SU-DHL-6 (cell line): ENCODE results near the gene EFCAB8.

Experiments used
- H2AFZ ChIP-seq: fragments of 200-600 bp; sonication (generic); 2 replicates; pipeline ENCODE4 v1.6.1; 2014; ENCODE audit warnings: low read depth, mild to moderate bottlenecking, moderate library complexity, mixed read lengths, antibody characterized with exemption, low read length; ENCODE audit not compliant: severe bottlenecking
- H3F3A ChIP-seq: fragments of 200-600 bp; shearing (Covaris generic); 2 replicates; pipeline ENCODE4 v1.6.0; 2016; ENCODE audit warnings: antibody characterized with exemption, mild to moderate bottlenecking; ENCODE audit not compliant: insufficient read depth
- H3K27ac ChIP-seq: fragments of 200-600 bp; sonication (generic); 2 replicates; pipeline ENCODE4 v1.5.1; 2016; ENCODE audit warnings: low read depth, mild to moderate bottlenecking, low read length, moderate library complexity, mixed read lengths
- H3K27me3 ChIP-seq: fragments of 200-600 bp; sonication (generic), shearing (Covaris generic); 2 replicates; pipeline ENCODE4 v1.6.0; 2014; ENCODE audit warnings: mild to moderate bottlenecking, low read length
- H3K36me3 ChIP-seq: fragments of 200-600 bp; sonication (generic); 2 replicates; pipeline ENCODE4 v1.6.1; 2014; ENCODE audit warnings: mild to moderate bottlenecking, low read length, mixed read lengths
- H3K4me2 ChIP-seq: fragments of 300-600, 200-600 bp; shearing (Covaris generic), sonication (generic); 2 replicates; pipeline ENCODE4 v1.6.0; 2014; ENCODE audit warnings: low read length, low read depth, mild to moderate bottlenecking; ENCODE audit not compliant: poor library complexity, severe bottlenecking
- H3K4me3 ChIP-seq: fragments of 200-600 bp; sonication (generic); 2 replicates; pipeline ENCODE4 v1.5.1; 2014; ENCODE audit warnings: antibody characterized with exemption, low read length, mild to moderate bottlenecking, mixed read lengths; ENCODE audit not compliant: insufficient read depth, poor library complexity, severe bottlenecking
- H3K79me2 ChIP-seq: fragments of 200-600 bp; sonication (generic); 2 replicates; pipeline ENCODE4 v1.6.1; 2014; ENCODE audit warnings: mild to moderate bottlenecking, low read length, moderate library complexity; ENCODE audit not compliant: insufficient read depth
- H3K9ac ChIP-seq: fragments of 200-600 bp; sonication (generic); 2 replicates; pipeline ENCODE4 v1.7.0; 2014; ENCODE audit warnings: mild to moderate bottlenecking, low read length
- H3K9me2 ChIP-seq: fragments of 200-600 bp; sonication (generic); replicated peaks from 2 replicates; pipeline ENCODE4 v1.6.1; 2014; ENCODE audit warnings: low read length; ENCODE audit not compliant: insufficient read depth
- H3K9me3 ChIP-seq: fragments of 200-600 bp; sonication (generic); 2 replicates; pipeline ENCODE4 v1.6.1; 2014; ENCODE audit warnings: low read length, mixed read lengths; ENCODE audit not compliant: insufficient read depth
- H4K20me1 ChIP-seq: fragments of 200-600 bp; sonication (generic); 2 replicates; pipeline ENCODE4 v1.6.1; 2014; ENCODE audit warnings: low read depth, mild to moderate bottlenecking, antibody characterized with exemption, low read length, moderate library complexity, mixed read lengths
- EZH2phosphoT487 ChIP-seq: fragments of 200-600 bp; sonication (generic), shearing (Covaris generic); conservative IDR thresholded peaks from 2 replicates; pipeline ENCODE4 v1.6.1; 2018; ENCODE audit warnings: mild to moderate bottlenecking, antibody characterized with exemption, low read length, moderate library complexity, mixed read lengths
- TF ChIP-seq, protein P1 (sequence below): fragments of 200-600 bp; sonication (generic); IDR thresholded peaks from one replicate; pipeline ENCODE4 v1.5.1; 2017; ENCODE audit warnings: antibody characterized with exemption, mild to moderate bottlenecking, low read length, moderate library complexity; ENCODE audit not compliant: insufficient read depth, poor library complexity, severe bottlenecking

EFCAB8 gene

DNA sequence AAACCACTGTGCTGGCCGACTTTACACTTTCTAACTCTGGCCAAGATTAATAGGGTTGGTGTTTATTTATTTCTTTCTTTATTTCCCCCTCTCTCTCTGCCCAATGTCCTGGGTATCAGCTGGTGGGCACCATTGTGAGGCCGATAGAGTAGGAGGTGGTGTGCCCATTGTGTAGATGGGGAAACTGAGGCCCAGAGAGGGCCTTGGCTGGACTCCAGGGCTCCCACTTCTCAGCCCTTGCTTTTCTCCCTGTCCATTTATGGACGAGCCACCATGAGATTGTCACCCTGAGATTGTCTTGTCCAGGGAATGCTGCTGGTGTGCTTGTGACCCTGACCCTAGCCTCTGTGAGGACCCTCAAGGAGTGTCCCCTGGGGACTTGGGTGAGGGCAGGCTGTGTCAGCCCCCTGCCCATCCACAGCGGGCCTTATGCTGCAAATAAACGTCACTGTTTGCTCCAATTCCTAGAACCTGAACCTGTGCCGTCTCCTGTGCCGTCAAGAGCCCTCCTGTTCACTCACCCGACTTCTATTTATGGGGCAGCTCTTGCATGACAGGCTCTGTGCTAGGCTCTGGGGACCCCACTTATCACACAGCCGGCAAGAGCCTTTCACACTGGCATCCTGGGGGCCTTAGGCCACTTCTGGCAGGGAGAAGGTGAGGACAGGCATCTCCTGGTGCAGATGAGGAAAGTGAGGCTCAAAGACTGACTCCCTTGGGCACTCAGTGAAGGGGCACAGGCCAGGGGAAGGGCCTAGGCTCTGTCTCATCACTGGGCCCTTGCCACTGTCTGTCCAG is 120.7 kb downstream of the EFCAB8 start:
- H4K20me1 ChIP-seq: no peaks in the 10 kb centered on the region
- H3K9me2 ChIP-seq: no peaks in the 10 kb centered on the region
- H3F3A ChIP-seq: no peaks in the 10 kb centered on the region
- H3K4me3 ChIP-seq: no peak overlapping the region
- no peaks in the 10 kb centered on the region for H3K9me3 ChIP-seq
- TF ChIP-seq EZH2phosphoT487: no peak
- TF ChIP-seq, protein P1, sequence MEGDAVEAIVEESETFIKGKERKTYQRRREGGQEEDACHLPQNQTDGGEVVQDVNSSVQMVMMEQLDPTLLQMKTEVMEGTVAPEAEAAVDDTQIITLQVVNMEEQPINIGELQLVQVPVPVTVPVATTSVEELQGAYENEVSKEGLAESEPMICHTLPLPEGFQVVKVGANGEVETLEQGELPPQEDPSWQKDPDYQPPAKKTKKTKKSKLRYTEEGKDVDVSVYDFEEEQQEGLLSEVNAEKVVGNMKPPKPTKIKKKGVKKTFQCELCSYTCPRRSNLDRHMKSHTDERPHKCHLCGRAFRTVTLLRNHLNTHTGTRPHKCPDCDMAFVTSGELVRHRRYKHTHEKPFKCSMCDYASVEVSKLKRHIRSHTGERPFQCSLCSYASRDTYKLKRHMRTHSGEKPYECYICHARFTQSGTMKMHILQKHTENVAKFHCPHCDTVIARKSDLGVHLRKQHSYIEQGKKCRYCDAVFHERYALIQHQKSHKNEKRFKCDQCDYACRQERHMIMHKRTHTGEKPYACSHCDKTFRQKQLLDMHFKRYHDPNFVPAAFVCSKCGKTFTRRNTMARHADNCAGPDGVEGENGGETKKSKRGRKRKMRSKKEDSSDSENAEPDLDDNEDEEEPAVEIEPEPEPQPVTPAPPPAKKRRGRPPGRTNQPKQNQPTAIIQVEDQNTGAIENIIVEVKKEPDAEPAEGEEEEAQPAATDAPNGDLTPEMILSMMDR: no peak
- no peak overlapping the region for H3K27ac ChIP-seq
- H3K27me3 ChIP-seq: no peaks in the 10 kb centered on the region
- no peak overlapping the region for H2AFZ ChIP-seq
- no peak overlapping the region for H3K4me2 ChIP-seq
- H3K36me3 ChIP-seq: no peaks in the 10 kb centered on the region
- H3K79me2 ChIP-seq: no peaks in the 10 kb centered on the region
- H3K9ac ChIP-seq: no peak overlapping the region

DNA sequence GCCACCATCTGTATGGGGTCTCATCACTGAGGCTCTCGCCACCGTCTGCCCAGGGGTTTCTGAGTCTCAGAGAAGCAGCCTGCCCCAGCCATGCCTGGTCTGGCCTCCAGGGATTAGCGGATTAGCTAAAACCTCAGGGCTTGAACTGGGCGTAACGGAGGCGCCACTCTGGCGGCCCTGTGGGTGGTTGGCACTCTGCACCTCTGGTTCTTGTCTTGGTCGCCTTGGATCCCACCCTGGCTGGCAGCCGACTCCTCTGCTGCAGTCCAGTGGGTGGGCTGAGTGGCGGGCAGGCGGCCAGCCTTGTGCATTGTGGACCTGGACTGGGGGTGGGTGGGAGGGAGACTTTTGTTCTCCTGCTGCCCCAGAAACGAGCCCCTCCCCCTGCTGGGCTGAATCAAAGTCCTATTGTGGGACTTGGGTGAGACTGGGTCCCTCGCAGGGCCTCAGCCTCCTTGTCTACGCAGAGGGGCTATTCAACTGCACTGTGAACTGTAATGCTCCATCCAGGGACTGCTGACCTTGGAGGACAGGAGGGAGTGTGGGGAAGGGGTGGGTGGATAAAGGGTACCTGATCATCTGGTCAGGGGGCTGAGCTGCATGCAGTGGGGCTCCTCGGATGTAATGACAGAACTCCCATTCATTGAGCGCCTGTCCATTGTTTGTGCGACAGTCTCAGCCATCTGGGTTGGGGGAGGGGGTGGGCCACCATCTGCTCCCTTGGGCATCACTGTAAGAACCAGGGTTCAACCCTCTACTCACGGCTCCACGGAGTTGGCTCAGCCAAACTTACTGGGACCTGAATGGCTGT is 121.6 kb downstream of the EFCAB8 start:
- TF ChIP-seq EZH2phosphoT487: no peak
- TF ChIP-seq, protein P1: no peak
- H3K4me3 ChIP-seq: no peak overlapping the region
- no peaks in the 10 kb centered on the region for H3K36me3 ChIP-seq
- no peaks in the 10 kb centered on the region for H3K9me3 ChIP-seq
- no peak overlapping the region for H3K4me2 ChIP-seq
- no peaks in the 10 kb centered on the region for H4K20me1 ChIP-seq
- H3F3A ChIP-seq: no peaks in the 10 kb centered on the region
- no peaks in the 10 kb centered on the region for H3K79me2 ChIP-seq
- no peaks in the 10 kb centered on the region for H3K9me2 ChIP-seq
- H3K9ac ChIP-seq: no peak overlapping the region
- no peak overlapping the region for H2AFZ ChIP-seq
- no peaks in the 10 kb centered on the region for H3K27me3 ChIP-seq
- H3K27ac ChIP-seq: no peak overlapping the region

GRCh38 chr20:32980990-32981389 is 122.3 kb downstream of the EFCAB8 start:
- no peaks in the 10 kb centered on the region for H3K9me3 ChIP-seq
- H3K27ac ChIP-seq: no peak overlapping the region
- H3K4me2 ChIP-seq: no peak overlapping the region
- H2AFZ ChIP-seq: no peak overlapping the region
- no peak overlapping the region for H3K4me3 ChIP-seq
- H3K36me3 ChIP-seq: no peaks in the 10 kb centered on the region
- H3F3A ChIP-seq: no peaks in the 10 kb centered on the region
- H4K20me1 ChIP-seq: no peaks in the 10 kb centered on the region
- no peaks in the 10 kb centered on the region for H3K9me2 ChIP-seq
- no peaks in the 10 kb centered on the region for H3K79me2 ChIP-seq
- TF ChIP-seq, protein P1: no peak
- no peak for TF ChIP-seq EZH2phosphoT487
- H3K9ac ChIP-seq: no peak overlapping the region
- H3K27me3 ChIP-seq: no peaks in the 10 kb centered on the region
